Measurements from ENCODE around the gene SEC22A.

The SEC22A gene

GRCh38 chr3:123279121-123279520 is 77.4 kb downstream of the SEC22A start:
- ATAC-seq (ENCODE audit: low read depth) (no peak), DNase-seq (ENCODE audit: low spot score) (no peak)
- Histone ChIP-seq H3K4me3 (ENCODE audit: severe bottlenecking) (no peak overlapping the region), H3K36me3 (ENCODE audit: low read depth) (no peaks in the 10 kb centered on the region), H3K4me1 (ENCODE audit: insufficient read depth, poor library complexity, severe bottlenecking) (no peaks in the 10 kb centered on the region), H3K9me3 (ENCODE audit: severe bottlenecking) (no peaks in the 10 kb centered on the region), H3K27ac (ENCODE audit: poor library complexity, severe bottlenecking) (no peak overlapping the region), H3K27me3 (ENCODE audit: insufficient read depth, poor library complexity, severe bottlenecking) (no peaks in the 10 kb centered on the region)
- TF ChIP-seq CTCF (IDR thresholded peaks at IDR 0.05; ENCODE audit: poor library complexity, severe bottlenecking) = no peak

- Histone ChIP-seq H3K4me1 (ENCODE audit: insufficient read depth, poor library complexity, severe bottlenecking) (no peaks in the 10 kb centered on the region), H3K27me3 (ENCODE audit: insufficient read depth, poor library complexity, severe bottlenecking) (no peaks in the 10 kb centered on the region), H3K36me3 (ENCODE audit: low read depth) (no peaks in the 10 kb centered on the region), H3K9me3 (ENCODE audit: severe bottlenecking) (no peaks in the 10 kb centered on the region), H3K27ac (ENCODE audit: poor library complexity, severe bottlenecking) (no peak overlapping the region), H3K4me3 (ENCODE audit: severe bottlenecking) (no peak overlapping the region)
- ATAC-seq (ENCODE audit: low read depth) = no peak
- no peak for TF ChIP-seq CTCF (IDR thresholded peaks at IDR 0.05; ENCODE audit: poor library complexity, severe bottlenecking)
- no peak for DNase-seq (ENCODE audit: low spot score)
Measured at GRCh38 chr3:123281406-123281805, 79.7 kb downstream of the SEC22A start.

GRCh38 chr3:123281929-123282328 is 80.2 kb downstream of the SEC22A start:
- ATAC-seq (ENCODE audit: low read depth) = no peak
- H3K36me3 ChIP-seq (ENCODE audit: low read depth) = no peaks in the 10 kb centered on the region

GRCh38 chr3:123282461-123282860 is 80.7 kb downstream of the SEC22A start:
- no peaks in the 10 kb centered on the region for H3K36me3 ChIP-seq (ENCODE audit: low read depth)
- no peak for TF ChIP-seq CTCF (IDR thresholded peaks at IDR 0.05; ENCODE audit: poor library complexity, severe bottlenecking)
- no peak overlapping the region for H3K27ac ChIP-seq (ENCODE audit: poor library complexity, severe bottlenecking)
- DNase-seq (ENCODE audit: low spot score) = no peak
- no peaks in the 10 kb centered on the region for H3K4me1 ChIP-seq (ENCODE audit: insufficient read depth, poor library complexity, severe bottlenecking)
- no peak for ATAC-seq (ENCODE audit: low read depth)
- H3K4me3 ChIP-seq (ENCODE audit: severe bottlenecking) = no peak overlapping the region
- H3K27me3 ChIP-seq (ENCODE audit: insufficient read depth, poor library complexity, severe bottlenecking) = no peaks in the 10 kb centered on the region
- no peaks in the 10 kb centered on the region for H3K9me3 ChIP-seq (ENCODE audit: severe bottlenecking)

More at GRCh38 chr3:123281929-123282328, 80.2 kb downstream of the SEC22A start:
- TF ChIP-seq CTCF (IDR thresholded peaks at IDR 0.05; ENCODE audit: poor library complexity, severe bottlenecking) = no peak
- Histone ChIP-seq H3K9me3 (ENCODE audit: severe bottlenecking) (no peaks in the 10 kb centered on the region), H3K4me3 (ENCODE audit: severe bottlenecking) (no peak overlapping the region), H3K27me3 (ENCODE audit: insufficient read depth, poor library complexity, severe bottlenecking) (no peaks in the 10 kb centered on the region), H3K4me1 (ENCODE audit: insufficient read depth, poor library complexity, severe bottlenecking) (no peaks in the 10 kb centered on the region), H3K27ac (ENCODE audit: poor library complexity, severe bottlenecking) (no peak overlapping the region)
- DNase-seq (ENCODE audit: low spot score) = no peak

GRCh38 chr3:123283074-123283473 is 81.3 kb downstream of the SEC22A start:
- Histone ChIP-seq H3K36me3 (ENCODE audit: low read depth) (no peaks in the 10 kb centered on the region), H3K4me1 (ENCODE audit: insufficient read depth, poor library complexity, severe bottlenecking) (no peaks in the 10 kb centered on the region), H3K27ac (ENCODE audit: poor library complexity, severe bottlenecking) (no peak overlapping the region), H3K4me3 (ENCODE audit: severe bottlenecking) (no peak overlapping the region), H3K27me3 (ENCODE audit: insufficient read depth, poor library complexity, severe bottlenecking) (no peaks in the 10 kb centered on the region), H3K9me3 (ENCODE audit: severe bottlenecking) (no peaks in the 10 kb centered on the region)
- no peak for DNase-seq (ENCODE audit: low spot score)
- no peak for TF ChIP-seq CTCF (IDR thresholded peaks at IDR 0.05; ENCODE audit: poor library complexity, severe bottlenecking)
- ATAC-seq (ENCODE audit: low read depth) = no peak
